HepG2 (cell line): ENCODE measurements around the gene SHC1. TPM values are rescaled to one million over a fixed set of nuclear protein-coding genes. Genes with fewer than 3 reads are reported as not detected.

ENCODE experiments used
- CTCF ChIP-seq: sonication (generic); formaldehyde crosslinking; IDR thresholded peaks from 2 replicates; pipeline ENCODE4 v1.5.0; 2020; ENCODE audit warnings: mild to moderate bottlenecking, missing genetic modification reagents, moderate library complexity
- GABPA ChIP-seq, 2 experiments: IDR thresholded peaks; 2 replicates each; pipeline ENCODE4 v1.6.1; 2011 to 2016; ENCODE audit warnings: low read depth in 2 of 2, low read length in 1 of 2, missing biosample characterization in 1 of 2, missing genetic modification characterization in 1 of 2
- GATAD1 ChIP-seq: IDR thresholded peaks from 2 replicates; pipeline ENCODE4 v1.6.1; 2016; ENCODE audit warnings: missing genetic modification reagents, missing compliant biosample characterization
- HMGA1 ChIP-seq: sonication (generic); formaldehyde crosslinking; conservative IDR thresholded peaks from 2 replicates; pipeline ENCODE4 v1.4.0; 2020; ENCODE audit warnings: missing genetic modification reagents
- PITX1 ChIP-seq: sonication (generic); formaldehyde crosslinking; IDR thresholded peaks from 2 replicates; pipeline ENCODE4 v1.5.1; 2020; ENCODE audit warnings: mild to moderate bottlenecking, missing genetic modification reagents
- POLR2G ChIP-seq: fragments of 200-400 bp; formaldehyde crosslinking; IDR thresholded peaks from 2 replicates; pipeline ENCODE4 v1.6.1; 2018; ENCODE audit warnings: mild to moderate bottlenecking, low read depth, low read length, moderate library complexity
- PRDM10 ChIP-seq: sonication (generic); formaldehyde crosslinking; IDR thresholded peaks from 2 replicates; pipeline ENCODE4 v1.4.0; 2020; ENCODE audit warnings: low read depth, missing genetic modification reagents
- SRF ChIP-seq: IDR thresholded peaks from 2 replicates; pipeline ENCODE4 v1.6.1; 2011; ENCODE audit warnings: mild to moderate bottlenecking, low read depth, low read length, moderate library complexity
- ZBTB3 ChIP-seq: sonication (generic); formaldehyde crosslinking; IDR thresholded peaks from 2 replicates; pipeline ENCODE4 v1.4.0; 2020; ENCODE audit warnings: low read depth, mild to moderate bottlenecking, moderate library complexity, missing genetic modification reagents, borderline replicate concordance
- ZHX1 ChIP-seq: sonication (generic); formaldehyde crosslinking; IDR thresholded peaks from 2 replicates; pipeline ENCODE4 v1.8.1; 2022; ENCODE audit warnings: low read depth, mild to moderate bottlenecking, missing genetic modification reagents
- ZNF563 ChIP-seq: sonication (generic); formaldehyde crosslinking; IDR thresholded peaks from 2 replicates; pipeline ENCODE4 v1.8.0; 2022; ENCODE audit warnings: mild to moderate bottlenecking, moderate library complexity, missing genetic modification reagents
- ZNF605 ChIP-seq: sonication (generic); formaldehyde crosslinking; IDR thresholded peaks from 2 replicates; pipeline ENCODE4 v1.8.0; 2022; ENCODE audit warnings: mild to moderate bottlenecking, missing genetic modification reagents
- polyA plus RNA-seq, 8 experiments: library from polyadenylated mRNA; depleted of rRNA in 3 of 8; stranded (reverse) in 7 of 8; unstranded in 1 of 8; fragments of >200 nt; fragmentation: Illumina TruSeq in 4 of 8; extraction: Trizol in 4 of 8; gene quantifications; 2 replicates each; pipeline versions ENCODE4 v1.2.1 to v1.2.3, GENCODE V29; 2011 to 2016; ENCODE audit warnings: low read depth in 4 of 8, missing spikeins in 1 of 8, mixed read lengths in 1 of 8; ENCODE audit not compliant: insufficient read depth in 1 of 8
- total RNA-seq, 5 experiments: library from RNA; depleted of rRNA; stranded (reverse); fragments of >200 nt; fragmentation: Illumina TruSeq; extraction: Trizol; gene quantifications; 2 replicates each; pipeline ENCODE4 v1.2.3, GENCODE V29; 2016; ENCODE audit warnings: low read depth in 1 of 5
- TF ChIP-seq, protein P1 (sequence below): sonication (generic); formaldehyde crosslinking; IDR thresholded peaks from 2 replicates; pipeline ENCODE4 v1.4.0; 2020; ENCODE audit warnings: missing genetic modification reagents

SHC1 gene
- total and polyA plus RNA-seq, 2 of the 13 experiments (the other 11 are each of a cell fraction or from before 2014, with no cell fraction given), result 52.0 to 137 TPM

- TF ChIP-seq ZHX1 (CRISPR knock-in tag) (no peak), GATAD1 (no peak), ZNF563 (0 out of 2 replicates have a peak, but pooled peaks have one; percentile 35), PITX1 (no peak), ZBTB3 (CRISPR knock-in tag) (0 out of 2 replicates have a peak, but pooled peaks have one; percentile 11), ZNF605 (peak; percentile 69), GABPA (IDR thresholded peaks at IDR 0.05; ENCODE audit: low read depth, low read length) (no peak), GABPA (CRISPR knock-in tag; IDR thresholded peaks at IDR 0.05; ENCODE audit: low read depth) (0 out of 2 replicates have a peak, but pooled peaks have one; percentile 20), POLR2G (peak; percentile 54; the same call in 1 of the 2 replicates), HMGA1 (no peak), PRDM10 (CRISPR knock-in tag) (0 out of 2 replicates have a peak, but pooled peaks have one; percentile 33), SRF (no peak), CTCF (CRISPR knock-in tag) (peak; percentile 27; the same call in 1 of the 2 replicates)
- TF ChIP-seq, protein P1, sequence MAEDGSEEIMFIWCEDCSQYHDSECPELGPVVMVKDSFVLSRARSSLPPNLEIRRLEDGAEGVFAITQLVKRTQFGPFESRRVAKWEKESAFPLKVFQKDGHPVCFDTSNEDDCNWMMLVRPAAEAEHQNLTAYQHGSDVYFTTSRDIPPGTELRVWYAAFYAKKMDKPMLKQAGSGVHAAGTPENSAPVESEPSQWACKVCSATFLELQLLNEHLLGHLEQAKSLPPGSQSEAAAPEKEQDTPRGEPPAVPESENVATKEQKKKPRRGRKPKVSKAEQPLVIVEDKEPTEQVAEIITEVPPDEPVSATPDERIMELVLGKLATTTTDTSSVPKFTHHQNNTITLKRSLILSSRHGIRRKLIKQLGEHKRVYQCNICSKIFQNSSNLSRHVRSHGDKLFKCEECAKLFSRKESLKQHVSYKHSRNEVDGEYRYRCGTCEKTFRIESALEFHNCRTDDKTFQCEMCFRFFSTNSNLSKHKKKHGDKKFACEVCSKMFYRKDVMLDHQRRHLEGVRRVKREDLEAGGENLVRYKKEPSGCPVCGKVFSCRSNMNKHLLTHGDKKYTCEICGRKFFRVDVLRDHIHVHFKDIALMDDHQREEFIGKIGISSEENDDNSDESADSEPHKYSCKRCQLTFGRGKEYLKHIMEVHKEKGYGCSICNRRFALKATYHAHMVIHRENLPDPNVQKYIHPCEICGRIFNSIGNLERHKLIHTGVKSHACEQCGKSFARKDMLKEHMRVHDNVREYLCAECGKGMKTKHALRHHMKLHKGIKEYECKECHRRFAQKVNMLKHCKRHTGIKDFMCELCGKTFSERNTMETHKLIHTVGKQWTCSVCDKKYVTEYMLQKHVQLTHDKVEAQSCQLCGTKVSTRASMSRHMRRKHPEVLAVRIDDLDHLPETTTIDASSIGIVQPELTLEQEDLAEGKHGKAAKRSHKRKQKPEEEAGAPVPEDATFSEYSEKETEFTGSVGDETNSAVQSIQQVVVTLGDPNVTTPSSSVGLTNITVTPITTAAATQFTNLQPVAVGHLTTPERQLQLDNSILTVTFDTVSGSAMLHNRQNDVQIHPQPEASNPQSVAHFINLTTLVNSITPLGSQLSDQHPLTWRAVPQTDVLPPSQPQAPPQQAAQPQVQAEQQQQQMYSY (CRISPR knock-in tag), result peak; percentile 94
These were observed 29.2 kb upstream of the SHC1 start (continued) for GRCh38 chr1:154999571-155000410.
